HG03135 (cell line): ENCODE results near the gene USP28.
"Not testable (repeated sequence)": the region's sequence is repeated elsewhere in the genome, so short reads cannot be mapped to it uniquely, and the experiment has no call there.

ENCODE experiments used
- ATAC-seq: cut with Tn5 transposase; IDR thresholded peaks from one replicate; pipeline ENCODE4 v1.9.1; 2021; ENCODE audit warnings: mild to moderate bottlenecking, moderate library complexity; ENCODE audit not compliant: unreplicated experiment

Gene USP28

DNA sequence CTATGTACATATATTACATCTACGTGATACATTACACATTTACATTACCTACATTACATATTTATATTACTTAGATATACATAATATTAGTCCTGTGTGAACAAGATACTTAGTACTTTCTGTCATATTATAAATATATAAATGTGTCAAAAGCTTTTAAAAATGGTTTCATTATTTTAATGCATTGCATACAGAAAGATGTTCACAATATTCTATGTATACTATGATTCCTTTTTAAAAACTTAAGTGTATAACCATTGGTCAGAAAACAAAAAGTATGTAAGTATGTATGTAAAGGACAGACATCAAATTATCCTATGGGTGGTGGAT lies 101.2 kb downstream of the USP28 start:
- no peak for ATAC-seq

DNA sequence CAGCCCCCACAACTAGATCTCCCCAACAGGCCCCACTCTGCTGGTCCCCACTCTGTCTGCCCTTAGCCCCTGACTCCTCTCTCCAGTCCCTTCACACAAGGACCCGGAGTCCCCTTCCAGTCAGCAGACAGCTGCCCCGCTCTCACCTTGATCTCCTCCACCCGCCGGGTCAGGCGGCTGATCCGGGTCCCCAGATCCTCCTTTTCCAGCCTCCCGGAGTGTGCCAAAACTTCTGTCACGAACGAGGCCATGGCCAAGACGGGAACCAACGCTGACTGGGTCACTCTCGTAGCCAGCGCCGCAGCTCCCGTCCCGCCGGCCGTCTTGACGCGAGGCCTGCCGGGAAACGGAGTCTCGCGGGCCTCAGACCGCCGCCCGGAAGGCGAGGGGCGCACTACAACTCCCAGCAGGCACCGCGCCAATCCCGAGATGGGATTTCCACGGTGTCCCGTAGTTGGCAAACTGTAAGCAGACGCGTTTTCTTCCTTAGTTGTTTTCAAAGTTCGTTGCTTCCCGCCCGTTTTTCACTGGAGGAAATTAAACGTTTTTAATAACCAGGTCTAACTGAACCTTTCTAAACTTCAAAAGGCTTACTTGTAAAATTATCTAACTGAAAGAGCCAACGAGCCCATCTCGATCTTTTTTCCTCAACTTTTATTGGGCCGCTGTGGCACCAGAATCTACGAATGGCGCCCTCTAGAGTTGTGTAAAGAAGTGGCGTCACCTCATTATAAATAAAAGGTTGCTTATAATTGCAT lies 101.8 kb downstream of the USP28 start, which contains the start of gene ZW10:
Gene ZW10, minus strand, starts transcription at position 277 of the 758 bp plus-strand sequence. Its CDS starts 26 bp downstream, at position 251.
- ATAC-seq, result peak; percentile 96

DNA sequence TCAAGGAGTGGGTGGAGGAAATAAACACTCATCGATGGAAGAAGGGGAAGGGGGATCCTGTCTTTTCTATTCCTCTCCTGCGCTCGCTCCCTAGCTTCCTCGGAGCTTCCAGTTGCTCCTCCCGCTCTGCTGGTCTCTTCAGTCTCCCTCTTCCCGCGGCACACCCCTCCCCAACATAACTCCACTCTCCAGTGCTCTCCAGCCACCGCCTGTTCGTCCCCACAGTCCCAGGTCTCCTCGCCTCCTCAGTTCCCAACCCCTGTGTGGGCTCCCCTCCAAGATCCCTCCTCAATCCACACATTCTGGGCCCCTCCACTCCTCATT lies 102.3 kb downstream of the USP28 start:
- ATAC-seq, result peak; percentile 7

DNA sequence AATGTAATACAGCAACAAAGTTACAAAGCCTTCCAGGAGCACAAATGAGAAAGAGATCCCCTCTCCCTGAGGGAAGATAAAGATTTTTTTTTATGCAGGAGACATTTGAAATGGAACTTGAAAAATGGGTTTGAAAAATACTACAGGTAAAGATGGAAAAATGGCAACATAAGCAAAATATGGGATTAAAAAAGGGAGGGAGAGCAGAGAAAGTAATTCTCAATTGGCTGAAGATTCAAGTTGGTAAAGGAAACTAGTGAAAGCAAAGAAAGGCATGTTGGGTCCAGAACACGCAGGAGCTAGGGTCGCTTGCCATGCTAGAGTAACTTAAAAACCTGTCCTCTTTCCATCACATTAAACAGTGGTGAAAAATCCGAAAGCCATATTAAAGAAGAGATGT lies 103.4 kb downstream of the USP28 start:
- no peak for ATAC-seq

DNA sequence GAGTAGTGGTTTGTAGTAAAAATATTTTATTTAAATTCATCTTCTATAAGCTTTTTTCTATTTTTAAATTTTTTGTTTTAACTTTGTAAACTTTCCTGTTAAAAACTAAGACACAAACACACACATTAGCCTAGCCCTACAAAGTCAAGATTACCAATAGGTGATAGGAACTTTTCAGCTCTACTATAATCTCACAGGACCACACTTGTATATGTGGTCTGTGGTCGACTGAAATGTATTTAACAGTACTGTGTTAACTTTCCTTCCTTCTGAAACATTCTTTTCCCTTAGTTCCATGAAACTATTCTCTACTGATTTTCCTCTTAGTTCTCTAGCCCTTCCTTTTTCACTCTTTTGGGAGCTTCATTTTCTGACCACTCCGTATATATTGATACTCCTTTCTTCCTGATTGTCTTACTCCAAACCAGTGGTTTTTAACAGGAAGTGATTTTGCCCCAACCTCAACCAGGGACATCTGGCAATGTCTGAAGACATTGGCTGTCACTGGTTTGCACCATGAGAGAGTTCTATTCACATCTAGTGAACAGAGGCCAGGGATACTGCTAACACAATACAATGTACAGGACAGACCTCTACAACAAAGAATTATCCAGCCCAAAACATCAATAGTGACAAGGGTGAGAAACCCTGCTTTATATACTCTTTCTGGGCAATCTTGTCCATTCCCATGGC lies 110.7 kb downstream of the USP28 start:
- ATAC-seq, result no peak

DNA sequence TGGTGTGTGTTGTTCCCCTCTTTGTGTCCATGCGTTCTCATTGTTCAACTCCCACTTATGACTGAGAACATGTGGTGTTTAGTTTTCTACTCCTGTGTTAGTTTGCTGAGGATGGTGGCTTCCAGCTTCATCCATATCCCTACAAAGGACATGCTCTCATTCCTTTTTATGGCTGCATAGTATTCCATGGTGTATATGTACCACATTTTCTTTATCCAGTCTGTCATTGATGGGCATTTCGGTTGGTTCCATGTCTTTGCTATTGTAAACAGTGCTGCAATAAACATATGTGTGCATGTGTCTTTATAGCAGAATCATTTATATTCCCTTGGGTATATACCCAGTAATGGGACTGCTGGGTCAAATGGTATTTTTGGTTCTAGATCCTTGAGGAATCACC lies 112.3 kb downstream of the USP28 start:
- not testable (repeated sequence) for ATAC-seq

DNA sequence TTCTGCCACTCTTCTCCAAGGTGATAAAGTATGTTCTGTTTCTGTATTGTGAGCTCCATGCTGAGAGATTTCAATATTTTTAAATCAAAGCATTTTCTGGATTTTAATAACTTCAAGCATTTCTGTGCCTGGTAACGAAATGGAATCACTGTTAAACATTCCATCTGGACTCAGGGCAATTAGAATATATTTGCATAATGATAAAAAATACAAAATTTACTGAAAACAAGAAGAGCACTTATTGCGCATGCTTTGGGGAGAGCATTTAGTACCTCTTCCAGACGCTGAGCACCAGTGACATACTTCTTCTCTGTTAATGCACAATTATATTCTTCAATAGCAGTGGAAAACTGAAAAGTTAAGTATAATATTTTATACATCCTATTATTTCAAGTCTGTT lies 115.1 kb downstream of the USP28 start:
- ATAC-seq, result no peak

DNA sequence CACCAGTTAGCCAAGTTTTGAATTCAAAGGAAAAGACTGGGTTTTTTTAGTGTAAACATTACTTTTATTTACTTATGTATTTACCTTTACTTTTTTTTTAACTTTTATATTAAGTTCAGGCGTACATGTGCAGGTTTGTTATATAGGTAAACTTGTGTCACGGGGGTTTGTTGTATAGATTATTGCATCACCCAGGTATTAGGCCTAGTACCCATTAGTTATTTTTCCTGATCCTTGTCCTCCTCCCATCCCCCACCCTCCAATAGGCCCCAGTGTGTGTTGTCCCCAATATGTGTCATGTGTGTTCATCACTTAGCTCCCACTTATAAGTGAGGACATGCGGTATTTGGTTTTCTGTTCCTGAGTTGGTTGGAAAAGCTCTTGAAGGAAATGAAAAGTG lies 122.4 kb downstream of the USP28 start:
- no peak for ATAC-seq
